GF-D8 (cell line): ENCODE measurements around the gene COMMD1.
A peak's percentile ranks its signal among the peaks of the same experiment; 100 is the strongest.
"Not testable (repeated sequence)": the region's sequence is repeated elsewhere in the genome, so short reads cannot be mapped to it uniquely, and the experiment has no call there.

Experiments used
- DNase-seq: peaks from one replicate; lab custom pipeline; 2025; lab: John Stamatoyannopoulos, UW

COMMD1 gene

DNA sequence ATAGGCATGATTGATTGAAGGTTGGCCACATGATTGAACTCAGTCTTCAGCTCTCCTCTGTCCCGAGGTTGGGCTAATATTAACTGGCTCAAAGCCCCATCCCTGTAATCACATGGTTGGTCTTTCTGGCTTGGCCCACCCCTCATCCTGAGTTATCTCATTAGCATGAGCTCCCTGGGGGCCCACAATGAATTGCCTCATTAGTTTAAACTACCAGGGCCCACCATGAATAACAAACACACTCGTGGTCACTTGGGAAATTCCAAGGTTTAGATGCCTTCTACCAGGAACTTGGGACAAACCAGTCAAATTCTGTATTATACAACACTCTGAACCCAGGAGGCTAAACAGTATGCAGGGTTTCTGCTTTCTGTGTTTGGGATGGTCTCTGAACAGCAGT, 168.8 kb downstream of the COMMD1 start:
- DNase-seq, result no peak

DNA sequence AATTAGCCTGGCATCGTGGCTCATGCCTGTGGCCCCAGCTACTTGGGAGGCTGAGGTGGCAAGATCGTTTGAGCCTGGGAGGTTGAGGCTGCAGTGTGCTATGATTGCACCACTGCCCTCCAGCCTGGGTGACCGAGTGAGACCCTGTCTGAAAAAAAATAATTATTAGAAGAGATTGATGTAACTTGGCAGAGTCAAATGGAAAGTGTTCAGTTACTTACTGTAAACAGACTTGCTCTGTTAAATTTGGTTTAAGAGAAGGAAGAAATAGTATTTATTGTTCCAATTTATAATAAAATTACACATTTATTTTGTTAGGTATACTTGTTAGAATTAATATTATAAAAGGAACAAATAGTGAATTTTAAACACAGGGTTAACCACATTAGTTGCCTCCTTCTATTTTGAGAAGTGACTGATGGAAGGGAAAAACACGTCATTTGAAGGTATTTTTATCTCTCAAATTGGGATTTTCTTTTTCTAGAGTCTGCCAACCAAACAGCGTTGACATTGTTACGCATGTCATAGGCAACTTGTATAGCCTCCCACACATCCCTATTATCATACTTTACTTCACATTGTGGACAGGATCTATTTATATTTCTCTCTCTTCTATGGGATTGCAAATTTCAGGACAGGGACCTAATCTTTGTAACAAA, 171.6 kb downstream of the COMMD1 start:
- DNase-seq, result no peak

GRCh38 chr2:62084801-62085200, 179.3 kb downstream of the COMMD1 start:
- DNase-seq, result no peak

GRCh38 chr2:62089658-62090057, 184.2 kb downstream of the COMMD1 start:
- no peak for DNase-seq

GRCh38 chr2:62091471-62091870, 186.0 kb downstream of the COMMD1 start:
- DNase-seq, result no peak

DNA sequence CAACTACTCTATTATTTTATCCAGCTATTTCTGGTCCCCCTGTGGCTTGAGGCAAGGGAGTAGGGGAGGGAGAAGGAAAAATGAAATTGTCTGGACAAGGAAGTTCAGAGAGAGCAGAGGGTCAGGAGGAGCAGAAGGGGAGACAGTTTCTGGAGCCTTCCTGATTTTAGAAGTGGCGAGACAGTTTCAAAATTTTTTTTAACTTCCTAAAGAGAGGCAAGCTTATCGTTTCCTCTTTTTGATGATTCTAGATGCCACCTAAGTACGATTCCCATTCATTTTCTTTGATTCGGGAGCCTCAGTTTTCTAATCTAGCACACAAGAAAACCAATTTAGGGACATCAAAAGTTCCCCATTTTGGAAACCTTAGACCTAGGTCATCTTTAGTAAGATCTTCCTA, 193.6 kb downstream of the COMMD1 start:
- peak; percentile 8 for DNase-seq

DNA sequence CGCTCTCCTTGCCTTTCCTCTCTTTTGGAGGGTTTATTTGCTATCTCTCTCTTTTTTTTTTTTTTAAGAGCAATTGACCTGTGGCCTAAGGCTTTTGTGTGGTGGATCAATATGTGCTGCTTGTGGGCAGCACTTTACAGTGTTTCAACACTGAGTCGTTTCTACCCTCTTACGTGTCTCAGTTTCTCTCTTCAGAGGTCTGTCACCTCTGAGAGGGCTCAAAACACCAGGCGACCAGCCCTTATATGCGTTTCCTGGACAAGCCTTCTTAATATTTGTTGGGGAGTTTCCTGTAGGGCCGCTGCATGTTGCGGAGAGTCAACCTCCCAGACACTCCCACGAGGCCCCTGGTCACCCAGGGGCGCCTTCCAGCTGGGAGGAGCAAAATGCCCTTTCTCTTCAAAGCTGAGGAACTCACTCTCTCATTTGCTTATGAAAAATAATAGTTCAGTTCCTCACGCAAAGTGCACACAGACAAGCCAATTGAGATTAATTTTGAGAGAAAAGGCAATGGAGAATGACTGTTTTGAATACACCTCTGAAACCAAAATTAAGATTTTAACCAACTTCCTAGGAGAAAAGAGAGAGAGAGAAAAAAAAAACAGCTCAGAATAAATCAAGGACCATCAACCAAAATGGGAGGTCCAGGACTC, 194.2 kb downstream of the COMMD1 start:
- DNase-seq, result no peak

- DNase-seq, result no peak
These were observed 196.4 kb downstream of the COMMD1 start for GRCh38 chr2:62101886-62102285.

- DNase-seq, result no peak
These were observed 197.0 kb downstream of the COMMD1 start for GRCh38 chr2:62102402-62102920.

DNA sequence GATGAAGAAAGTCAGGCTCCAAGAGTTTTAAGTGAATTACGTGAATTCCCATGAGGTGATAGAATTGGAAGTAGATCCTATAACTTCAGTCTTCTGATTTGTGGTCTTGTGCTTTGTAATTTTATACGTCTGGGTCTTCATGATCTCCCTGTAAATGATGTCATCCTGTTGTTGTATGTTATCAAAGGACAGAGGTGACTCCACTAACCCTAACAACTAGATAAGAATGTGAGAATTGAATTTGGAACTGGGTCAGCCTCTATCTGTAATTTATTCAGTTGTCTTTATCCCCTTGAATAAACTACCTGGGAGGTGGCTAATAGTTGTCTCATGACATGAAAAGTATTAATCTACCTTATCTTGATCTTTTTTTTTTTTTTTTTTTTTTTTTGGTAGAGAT, 204.1 kb downstream of the COMMD1 start:
- no peak for DNase-seq

- DNase-seq, result no peak
These were observed 205.0 kb downstream of the COMMD1 start for GRCh38 chr2:62110415-62111025.

- no peak for DNase-seq
These were observed 206.7 kb downstream of the COMMD1 start for GRCh38 chr2:62112179-62112578.

GRCh38 chr2:62114564-62114963, 209.1 kb downstream of the COMMD1 start:
- DNase-seq, result no peak

- no peak for DNase-seq
These were observed 211.5 kb downstream of the COMMD1 start for GRCh38 chr2:62116983-62117382.

- no peak for DNase-seq
These were observed 212.7 kb downstream of the COMMD1 start for GRCh38 chr2:62118160-62118559.

- DNase-seq, result no peak
These were observed 214.0 kb downstream of the COMMD1 start for GRCh38 chr2:62119311-62119974.

- DNase-seq, result not testable (repeated sequence)
These were observed 220.8 kb downstream of the COMMD1 start for GRCh38 chr2:62126239-62126638.

DNA sequence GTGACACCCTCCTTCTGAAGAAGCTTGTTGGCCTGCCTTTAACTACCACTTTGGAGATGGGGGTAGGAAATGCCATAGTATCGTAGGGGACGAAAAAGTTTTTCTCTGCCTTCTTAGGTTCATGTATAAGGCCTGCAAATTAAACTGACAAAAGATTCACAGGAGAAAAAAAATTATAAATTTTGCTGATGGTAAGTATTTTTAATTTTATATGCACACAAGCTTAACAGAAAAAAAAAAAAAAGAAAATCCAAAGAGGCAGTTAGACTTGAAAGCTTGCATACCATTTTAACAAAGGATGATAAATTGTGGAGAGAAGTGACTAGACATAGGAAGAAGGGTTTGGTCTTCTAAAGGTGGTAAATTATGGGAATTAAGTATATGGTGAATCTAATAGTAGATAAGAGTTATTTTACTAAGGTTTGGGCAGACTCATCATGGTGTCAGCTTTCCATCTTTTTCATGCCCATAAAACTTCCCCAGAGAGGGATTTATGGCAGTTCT, 227.9 kb downstream of the COMMD1 start:
- DNase-seq, result no peak

- DNase-seq, result no peak
These were observed 231.7 kb downstream of the COMMD1 start for GRCh38 chr2:62136956-62137830.

GRCh38 chr2:62140426-62141141, 235.1 kb downstream of the COMMD1 start:
- no peak for DNase-seq
